Gastrocnemius medialis (tissue), 4 donors: Measurements from ENCODE around the gene R3HCC1L.

ENCODE experiments used
- CTCF ChIP-seq, 5 experiments: fragments of 450-650 bp in 3 of 5; fragments of 200-600 bp in 2 of 5; sonication (generic) in 2 of 5; IDR thresholded peaks in 4 of 5; conservative IDR thresholded peaks in 1 of 5; 1 replicate in 4 of 5; 2 replicates in 1 of 5; pipeline ENCODE4 v1.5.1; 2016 to 2019; ENCODE audit warnings: antibody characterized with exemption in 5 of 5, mild to moderate bottlenecking in 3 of 5, moderate library complexity in 3 of 5
- POLR2A ChIP-seq, 2 donors: fragments of 450-650 bp; IDR thresholded peaks; one replicate each; pipeline ENCODE4 v1.6.1; 2017; ENCODE audit warnings: antibody characterized with exemption in 2 of 2, mild to moderate bottlenecking in 2 of 2, moderate library complexity in 2 of 2

GRCh38 chr10:98193037-98193436, 58.6 kb downstream of the R3HCC1L start:
- TF ChIP-seq CTCF (IDR thresholded peaks at IDR 0.05 in 4 of 5, conservative IDR thresholded peaks at IDR 0.05 in 1 of 5) (no peak), POLR2A (IDR thresholded peaks at IDR 0.05) (no peak)
